Body of pancreas (tissue), 4 donors: Measurements from ENCODE around the gene MST1. TPM values are rescaled to one million over a fixed set of nuclear protein-coding genes. Genes with fewer than 3 reads are reported as not detected.
"Not testable (repeated sequence)": the region's sequence is repeated elsewhere in the genome, so short reads cannot be mapped to it uniquely, and the experiment has no call there.

Experiments
- ATAC-seq: fragments of 150-250 bp; one replicate; pipeline ENCODE4 v1.9.1; 2016
- DNase-seq, 4 donors: peaks; one replicate each; pipeline ENCODE4 v3.0.0-alpha.2; 2019
- H3K27ac ChIP-seq, 4 donors: fragments of 200-600 bp; sonication (generic); 1 replicate in 3 of 4; 2 replicates in 1 of 4; pipeline versions ENCODE4 v1.5.1 to v1.6.1; 2016 to 2019; ENCODE audit warnings: mild to moderate bottlenecking in 1 of 4, mixed read lengths in 1 of 4, moderate library complexity in 1 of 4
- H3K27me3 ChIP-seq, 2 donors: fragments of 200-600 bp; sonication (generic); one replicate each; pipeline ENCODE4 v1.6.0; 2016; ENCODE audit warnings: mild to moderate bottlenecking in 1 of 2
- H3K36me3 ChIP-seq, 2 donors: fragments of 200-600 bp; sonication (generic); replicated peaks in 1 of 2; 2 replicates each; pipeline ENCODE4 v1.5.1; 2016; ENCODE audit warnings: low read depth in 2 of 2; ENCODE audit not compliant: insufficient read depth in 1 of 2
- H3K4me1 ChIP-seq: fragments of 200-600 bp; sonication (generic); one replicate; pipeline ENCODE4 v1.6.0; 2016
- H3K4me3 ChIP-seq, 2 donors: fragments of 200-600 bp; sonication (generic); 1 replicate in 1 of 2; 2 replicates in 1 of 2; pipeline ENCODE4 v1.5.1; 2016 to 2019
- H3K9me3 ChIP-seq, 3 donors: fragments of 200-600 bp; sonication (generic); 1 replicate in 2 of 3; 2 replicates in 1 of 3; pipeline ENCODE4 v1.5.1; 2016
- POLR2A ChIP-seq, 3 donors: fragments of 450-650 bp; IDR thresholded peaks; one replicate each; pipeline ENCODE4 v1.6.1; 2016; ENCODE audit warnings: antibody characterized with exemption in 3 of 3, mild to moderate bottlenecking in 2 of 3
- WGBS, 2 donors: methylation state at CpG; one replicate each; pipeline ENCODE4 v1.1.5; 2017; 5-methylcytosine and 5-hydroxymethylcytosine counted together
- intact Hi-C: fragments of 100-400 bp; cut with DNase I; formaldehyde crosslinking; loops from one replicate; pipeline ENCODE4 v1.15.1; 2023
- total RNA-seq, 2 donors: library from RNA; depleted of rRNA; stranded (reverse); fragments of >200 nt; gene quantifications; one replicate each; pipeline ENCODE4 v1.1.0, GENCODE V29; 2016
- TF ChIP-seq, protein P1 (sequence below), 7 experiments: fragments of 450-650 bp in 4 of 7; fragments of 200-600 bp in 3 of 7; sonication (generic) in 3 of 7; IDR thresholded peaks; one replicate each; pipeline ENCODE4 v1.5.1; 2016 to 2019; ENCODE audit warnings: antibody characterized with exemption in 7 of 7

Gene MST1
- total RNA-seq, 2 donors from 2014 or later: 16.9 to 80.4 TPM

GRCh38 chr3:49688338-49689045, 782 bp downstream of the MST1 start:
- intact Hi-C loops, DNase-seq, H3K4me3 ChIP-seq, H3K9me3 ChIP-seq, ATAC-seq, H3K36me3 ChIP-seq, H3K27me3 ChIP-seq: not testable (repeated sequence)
- peak overlapping the region; percentile 63 to 90 (median 80) for H3K27ac ChIP-seq
- 50% methylated on average over 2 to 7 of the region's 7 CpGs for WGBS, 2 donors
- H3K4me1 ChIP-seq: peaks cover 36% of the 10 kb centered on the region

DNA sequence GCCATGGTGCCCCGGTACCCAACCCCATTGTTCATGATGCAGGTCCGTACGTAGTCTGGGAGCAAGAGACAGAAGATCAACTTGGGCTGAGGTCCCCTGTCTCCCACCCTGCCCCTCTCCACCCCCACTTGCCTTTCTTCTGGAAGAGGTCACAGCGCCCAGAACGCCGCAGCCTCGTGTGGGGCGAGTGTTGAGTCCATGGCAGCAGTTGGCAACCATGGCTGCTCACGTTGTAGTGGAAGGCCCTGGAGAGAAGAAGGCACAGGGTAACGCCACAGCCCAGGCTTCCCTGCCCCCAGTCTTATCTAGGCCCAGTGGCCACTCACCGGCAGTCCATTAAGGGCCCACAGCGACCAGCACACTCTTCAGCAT, 1.9 kb downstream of the MST1 start:
- H3K9me3 ChIP-seq, H3K27me3 ChIP-seq, ATAC-seq, DNase-seq, H3K36me3 ChIP-seq, H3K27ac ChIP-seq, H3K4me3 ChIP-seq, intact Hi-C loops: not testable (repeated sequence)
- H3K4me1 ChIP-seq: peaks cover 36% of the 10 kb centered on the region
- WGBS, 2 donors: 93 to 95% methylated on average over 2 to 9 of the region's 12 CpGs

DNA sequence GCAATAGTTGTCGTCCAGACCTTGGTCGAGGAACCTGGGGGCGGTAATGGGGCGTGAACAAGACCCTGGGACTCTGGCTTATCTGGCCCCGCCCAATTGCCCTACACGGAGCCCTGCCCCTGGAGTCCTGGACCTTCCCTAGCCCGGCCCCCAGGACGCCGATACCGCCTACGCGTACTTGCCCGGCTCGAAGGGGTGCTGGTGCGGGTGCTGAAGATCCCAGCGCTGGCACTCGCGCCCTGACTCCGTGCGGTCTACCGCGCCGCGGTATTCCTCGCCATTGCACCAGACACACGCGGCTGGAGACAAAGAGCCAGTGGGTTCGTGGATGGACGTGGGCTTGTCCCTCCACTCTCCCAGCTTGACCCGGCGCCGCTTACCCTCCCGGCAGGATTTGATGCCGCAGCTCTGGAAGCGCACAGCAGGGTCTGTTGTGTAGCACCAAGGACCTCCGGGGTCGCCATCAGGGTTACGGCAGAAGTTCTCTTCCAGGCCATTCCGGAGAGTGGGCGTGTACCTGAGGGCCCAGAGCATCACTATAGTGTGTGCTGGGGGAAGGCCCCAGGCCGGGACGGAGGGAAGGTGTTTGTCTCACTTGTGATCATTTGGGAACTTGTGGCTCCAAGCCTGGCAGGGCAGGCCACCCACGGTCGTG, 2.4 kb downstream of the MST1 start:
- H3K9me3 ChIP-seq, intact Hi-C loops, H3K36me3 ChIP-seq, H3K27me3 ChIP-seq: not testable (repeated sequence)
- Histone ChIP-seq H3K27ac (peak overlapping the region; percentile 8 to 73 (median 50)), H3K4me1 (peaks cover 36% of the 10 kb centered on the region), H3K4me3 (peak overlapping the region; percentile 6 to 36)
- TF ChIP-seq POLR2A (IDR thresholded peaks at IDR 0.05): peak in 2 of 3 donors; percentile 23 to 26
- WGBS, 2 donors: 13% methylated on average over 44 of the region's 44 CpGs; no CpG with 5 or more reads in 1 of the 2 donors
- DNase-seq (peak; percentile 75 to 91 (median 88)), ATAC-seq (peak; percentile 65)

- H3K9me3 ChIP-seq, intact Hi-C loops, H3K36me3 ChIP-seq, H3K27me3 ChIP-seq: not testable (repeated sequence)
- 1 to 3% methylated on average over 16 to 22 of the region's 29 CpGs for WGBS, 2 donors
- ATAC-seq: peak; percentile 86
- peaks cover 32% of the 10 kb centered on the region for H3K4me1 ChIP-seq
- peak overlapping the region; percentile 6 to 36 for H3K4me3 ChIP-seq
- DNase-seq: peak; percentile 92 to 93 (median 93)
- peak overlapping the region; percentile 8 to 73 (median 50) for H3K27ac ChIP-seq
These were observed 2.9 kb downstream of the MST1 start for GRCh38 chr3:49686346-49686745.

DNA sequence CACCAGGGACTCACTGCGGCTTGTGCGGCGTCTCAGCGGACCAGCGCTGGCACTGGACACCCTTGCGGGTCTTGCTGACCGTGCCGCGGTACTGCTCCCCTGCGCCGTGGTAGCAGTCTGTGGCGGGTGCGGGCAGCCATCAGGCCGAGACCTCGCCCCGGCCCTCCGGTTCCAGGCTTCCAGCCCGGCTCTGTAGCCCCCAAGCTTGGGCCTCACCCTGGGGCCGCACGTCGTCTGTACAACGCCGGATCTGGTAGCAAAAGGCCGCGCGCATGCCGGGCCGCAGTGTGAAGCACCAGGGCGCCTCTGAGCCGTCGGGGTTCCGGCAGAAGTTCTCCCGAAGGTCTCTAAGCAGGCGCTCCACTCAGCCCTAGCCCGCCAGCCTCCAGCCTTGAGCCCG, 3.4 kb downstream of the MST1 start:
- ATAC-seq, H3K4me3 ChIP-seq, DNase-seq, H3K9me3 ChIP-seq, H3K27me3 ChIP-seq, H3K36me3 ChIP-seq, intact Hi-C loops: not testable (repeated sequence)
- H3K27ac ChIP-seq: peak overlapping the region in 3 of 4 donors; percentile 35 to 73 (median 66)
- 34% methylated on average over 32 of the region's 36 CpGs; no CpG with 5 or more reads in 1 of the 2 donors for WGBS, 2 donors
- H3K4me1 ChIP-seq: peaks cover 27% of the 10 kb centered on the region

DNA sequence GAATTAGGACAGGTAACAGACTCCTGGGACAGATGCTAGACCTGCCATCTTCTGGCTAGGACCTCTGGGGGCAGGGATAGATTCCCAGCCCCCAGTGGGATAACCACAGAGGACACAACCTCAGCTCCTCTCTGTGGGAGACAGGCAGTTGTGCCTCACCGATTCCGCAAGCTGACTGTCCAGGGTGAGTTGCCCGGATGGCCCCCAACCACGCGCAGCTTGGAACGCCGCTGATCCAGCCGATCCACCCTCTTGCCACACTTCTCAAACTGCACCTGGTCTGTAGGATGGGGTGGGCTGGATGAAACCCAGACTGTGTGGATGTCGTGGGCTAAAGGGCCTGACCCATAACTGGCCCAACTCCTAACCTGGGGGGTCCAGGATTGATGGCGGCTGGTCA, 4.2 kb downstream of the MST1 start:
- H3K4me3 ChIP-seq, H3K27me3 ChIP-seq, DNase-seq, H3K27ac ChIP-seq, intact Hi-C loops, H3K9me3 ChIP-seq, ATAC-seq: not testable (repeated sequence)
- Histone ChIP-seq H3K36me3 (peaks cover 0 to 13% of the 10 kb centered on the region in 2 donors), H3K4me1 (peaks cover 19% of the 10 kb centered on the region)
- 90 to 93% methylated on average over 8 to 9 of the region's 10 CpGs for WGBS, 2 donors

GRCh38 chr3:49684453-49684852, 4.8 kb downstream of the MST1 start:
- intact Hi-C loops, H3K4me3 ChIP-seq, DNase-seq, H3K27ac ChIP-seq, H3K9me3 ChIP-seq, ATAC-seq, H3K27me3 ChIP-seq: not testable (repeated sequence)
- Histone ChIP-seq H3K36me3 (peaks cover 0 to 16% of the 10 kb centered on the region in 2 donors), H3K4me1 (peaks cover 16% of the 10 kb centered on the region)
- WGBS, 2 donors: 79% methylated on average over 2 of the region's 2 CpGs; no CpG with 5 or more reads in 1 of the 2 donors

DNA sequence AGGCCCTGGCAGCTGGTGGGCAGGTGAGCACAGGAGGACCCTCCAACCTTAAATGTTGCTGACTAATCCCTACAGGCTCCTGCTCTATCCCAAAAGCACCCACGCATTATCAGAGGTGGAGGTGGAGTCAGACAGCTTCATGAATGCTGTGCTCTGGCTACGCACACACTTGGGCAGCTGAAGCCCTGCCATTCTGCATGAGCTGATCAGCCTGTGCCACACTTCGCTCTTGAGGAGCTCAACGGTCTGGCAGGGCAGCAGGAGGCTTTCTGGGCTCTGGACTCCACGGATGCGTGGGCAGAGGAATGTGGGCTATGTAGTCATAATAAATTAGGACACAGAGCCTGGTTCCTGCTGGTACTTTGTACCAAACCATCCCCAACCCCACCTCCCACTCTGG, 6.1 kb downstream of the MST1 start:
- ATAC-seq (no peak), DNase-seq (no peak)
- no peak overlapping the region for H3K27ac ChIP-seq
- H3K4me1 ChIP-seq: peaks cover 7% of the 10 kb centered on the region
- H3K36me3 ChIP-seq: peaks cover 0 to 26% of the 10 kb centered on the region in 2 donors
- 88% methylated on average over 6 of the region's 6 CpGs; no CpG with 5 or more reads in 1 of the 2 donors for WGBS, 2 donors
- H3K9me3 ChIP-seq: no peaks in the 10 kb centered on the region
- no peak for TF ChIP-seq POLR2A (IDR thresholded peaks at IDR 0.05)
- TF ChIP-seq, protein P1, sequence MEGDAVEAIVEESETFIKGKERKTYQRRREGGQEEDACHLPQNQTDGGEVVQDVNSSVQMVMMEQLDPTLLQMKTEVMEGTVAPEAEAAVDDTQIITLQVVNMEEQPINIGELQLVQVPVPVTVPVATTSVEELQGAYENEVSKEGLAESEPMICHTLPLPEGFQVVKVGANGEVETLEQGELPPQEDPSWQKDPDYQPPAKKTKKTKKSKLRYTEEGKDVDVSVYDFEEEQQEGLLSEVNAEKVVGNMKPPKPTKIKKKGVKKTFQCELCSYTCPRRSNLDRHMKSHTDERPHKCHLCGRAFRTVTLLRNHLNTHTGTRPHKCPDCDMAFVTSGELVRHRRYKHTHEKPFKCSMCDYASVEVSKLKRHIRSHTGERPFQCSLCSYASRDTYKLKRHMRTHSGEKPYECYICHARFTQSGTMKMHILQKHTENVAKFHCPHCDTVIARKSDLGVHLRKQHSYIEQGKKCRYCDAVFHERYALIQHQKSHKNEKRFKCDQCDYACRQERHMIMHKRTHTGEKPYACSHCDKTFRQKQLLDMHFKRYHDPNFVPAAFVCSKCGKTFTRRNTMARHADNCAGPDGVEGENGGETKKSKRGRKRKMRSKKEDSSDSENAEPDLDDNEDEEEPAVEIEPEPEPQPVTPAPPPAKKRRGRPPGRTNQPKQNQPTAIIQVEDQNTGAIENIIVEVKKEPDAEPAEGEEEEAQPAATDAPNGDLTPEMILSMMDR (IDR thresholded peaks at IDR 0.05): no peak
- no peak overlapping the region for H3K4me3 ChIP-seq
- H3K27me3 ChIP-seq: no peaks in the 10 kb centered on the region
- intact Hi-C loops: no loop called here
